Measurements from ENCODE around the gene RPS4Y1.
"Not testable (repeated sequence)": the region's sequence is repeated elsewhere in the genome, so short reads cannot be mapped to it uniquely, and the experiment has no call there.

The RPS4Y1 gene

GRCh38 chrY:2841471-2841893, at the start of gene RPS4Y1:
RPS4Y1 (plus strand) TSS chrY:2841602; CDS start chrY:2841625, 23 bp downstream.
- DNase-seq (ENCODE audit: low read depth): peak; percentile 37

GRCh38 chrY:2796977-2797523, 44.4 kb upstream of the RPS4Y1 start:
- DNase-seq (ENCODE audit: low read depth): no peak

- DNase-seq (ENCODE audit: low read depth): no peak
Observed at GRCh38 chrY:2797991-2798390, 43.4 kb upstream of the RPS4Y1 start.

- no peak for DNase-seq (ENCODE audit: low read depth)
Observed at GRCh38 chrY:2800246-2800645, 41.2 kb upstream of the RPS4Y1 start.

GRCh38 chrY:2817146-2817896, 24.1 kb upstream of the RPS4Y1 start:
- not testable (repeated sequence) for DNase-seq (ENCODE audit: low read depth)

- DNase-seq (ENCODE audit: low read depth): no peak
Observed at GRCh38 chrY:2824471-2824870, 16.9 kb upstream of the RPS4Y1 start.

- DNase-seq (ENCODE audit: low read depth): no peak
Observed at GRCh38 chrY:2828497-2828896, 12.9 kb upstream of the RPS4Y1 start.

GRCh38 chrY:2835230-2835629, 6.2 kb upstream of the RPS4Y1 start:
- no peak for DNase-seq (ENCODE audit: low read depth)

- no peak for DNase-seq (ENCODE audit: low read depth)
Observed at GRCh38 chrY:2837078-2837477, 4.3 kb upstream of the RPS4Y1 start.

GRCh38 chrY:2837932-2838331, 3.5 kb upstream of the RPS4Y1 start:
- DNase-seq (ENCODE audit: low read depth): no peak

- no peak for DNase-seq (ENCODE audit: low read depth)
Observed at GRCh38 chrY:2846791-2847190, 5.4 kb downstream of the RPS4Y1 start.

GRCh38 chrY:2848384-2848783, 7.0 kb downstream of the RPS4Y1 start:
- no peak for DNase-seq (ENCODE audit: low read depth)

- DNase-seq (ENCODE audit: low read depth): no peak
Observed at GRCh38 chrY:2849368-2849767, 8.0 kb downstream of the RPS4Y1 start.

- no peak for DNase-seq (ENCODE audit: low read depth)
Observed at GRCh38 chrY:2854145-2854774, 12.9 kb downstream of the RPS4Y1 start.

- no peak for DNase-seq (ENCODE audit: low read depth)
Observed at GRCh38 chrY:2857068-2857467, 15.7 kb downstream of the RPS4Y1 start.

- no peak for DNase-seq (ENCODE audit: low read depth)
Observed at GRCh38 chrY:2857686-2858085, 16.3 kb downstream of the RPS4Y1 start.

- DNase-seq (ENCODE audit: low read depth): no peak
Observed at GRCh38 chrY:2859782-2860181, 18.4 kb downstream of the RPS4Y1 start.

- DNase-seq (ENCODE audit: low read depth): no peak
Observed at GRCh38 chrY:2860511-2860910, 19.1 kb downstream of the RPS4Y1 start.

- DNase-seq (ENCODE audit: low read depth): no peak
Observed at GRCh38 chrY:2866581-2866980, 25.2 kb downstream of the RPS4Y1 start.

GRCh38 chrY:2867469-2867868, 26.1 kb downstream of the RPS4Y1 start:
- no peak for DNase-seq (ENCODE audit: low read depth)

GRCh38 chrY:2868035-2868607, 26.7 kb downstream of the RPS4Y1 start:
- DNase-seq (ENCODE audit: low read depth): no peak

GRCh38 chrY:2872234-2872633, 30.8 kb downstream of the RPS4Y1 start:
- DNase-seq (ENCODE audit: low read depth): not testable (repeated sequence)

GRCh38 chrY:2874211-2874610, 32.8 kb downstream of the RPS4Y1 start:
- DNase-seq (ENCODE audit: low read depth): no peak

Data from activated T-cell treated with anti-CD3 and anti-CD28 coated beads for 24 hours (primary cell).